ENCODE results near the gene PLCB3. TPM values are rescaled to one million over a fixed set of nuclear protein-coding genes. Genes with fewer than 3 reads are reported as not detected.

PLCB3 gene
- total RNA-seq = 10 to 100 TPM; 14.7 to 26.5 (median 19.7) TPM

DNA sequence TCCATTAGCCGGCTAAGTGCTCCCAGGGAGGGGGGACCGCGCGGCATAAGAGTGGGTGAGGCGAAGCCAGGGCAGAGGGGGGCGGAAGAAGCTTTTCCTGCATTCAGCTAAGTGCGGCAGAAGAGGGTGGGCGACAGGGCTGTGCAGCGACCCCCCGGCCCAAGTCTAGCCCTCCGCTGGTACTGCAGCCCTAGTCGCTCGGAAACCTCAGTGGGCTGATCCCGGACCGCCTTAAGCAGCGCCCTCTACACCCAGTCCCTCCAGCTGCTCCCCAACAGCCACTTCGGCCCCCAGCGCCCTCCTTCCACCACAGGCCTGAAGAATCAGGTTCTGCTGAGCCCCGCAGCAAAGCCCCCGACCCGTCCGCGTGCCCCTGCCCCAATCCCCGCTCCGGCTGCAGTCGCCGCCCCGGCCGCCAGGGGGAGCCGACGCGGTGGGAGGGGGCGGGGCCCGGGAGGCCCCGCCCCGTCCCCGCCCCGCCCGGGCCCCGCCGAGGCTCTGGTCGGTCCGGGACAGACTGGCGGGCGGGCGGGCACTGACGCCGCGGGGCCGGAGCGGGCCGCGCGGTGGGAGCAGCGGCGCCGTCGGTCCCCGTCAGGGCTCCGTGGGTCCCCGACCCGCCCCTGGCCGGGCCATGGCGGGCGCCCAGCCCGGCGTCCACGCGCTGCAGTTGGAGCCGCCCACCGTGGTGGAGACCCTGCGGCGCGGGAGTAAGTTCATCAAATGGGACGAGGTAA, at the start of gene PLCB3:
Gene PLCB3, plus strand, starts transcription at position 515 of the 737 bp plus-strand sequence. Its CDS starts 120 bp downstream, at position 635.
- peak; percentile 63 for ATAC-seq (ENCODE audit: low FRiP score)
- TF ChIP-seq, protein P1, sequence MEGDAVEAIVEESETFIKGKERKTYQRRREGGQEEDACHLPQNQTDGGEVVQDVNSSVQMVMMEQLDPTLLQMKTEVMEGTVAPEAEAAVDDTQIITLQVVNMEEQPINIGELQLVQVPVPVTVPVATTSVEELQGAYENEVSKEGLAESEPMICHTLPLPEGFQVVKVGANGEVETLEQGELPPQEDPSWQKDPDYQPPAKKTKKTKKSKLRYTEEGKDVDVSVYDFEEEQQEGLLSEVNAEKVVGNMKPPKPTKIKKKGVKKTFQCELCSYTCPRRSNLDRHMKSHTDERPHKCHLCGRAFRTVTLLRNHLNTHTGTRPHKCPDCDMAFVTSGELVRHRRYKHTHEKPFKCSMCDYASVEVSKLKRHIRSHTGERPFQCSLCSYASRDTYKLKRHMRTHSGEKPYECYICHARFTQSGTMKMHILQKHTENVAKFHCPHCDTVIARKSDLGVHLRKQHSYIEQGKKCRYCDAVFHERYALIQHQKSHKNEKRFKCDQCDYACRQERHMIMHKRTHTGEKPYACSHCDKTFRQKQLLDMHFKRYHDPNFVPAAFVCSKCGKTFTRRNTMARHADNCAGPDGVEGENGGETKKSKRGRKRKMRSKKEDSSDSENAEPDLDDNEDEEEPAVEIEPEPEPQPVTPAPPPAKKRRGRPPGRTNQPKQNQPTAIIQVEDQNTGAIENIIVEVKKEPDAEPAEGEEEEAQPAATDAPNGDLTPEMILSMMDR (IDR thresholded peaks at IDR 0.05) = peak in 1 of 3 donors; percentile 75
- DNase-seq (ENCODE audit: low spot score) = no peak

DNA sequence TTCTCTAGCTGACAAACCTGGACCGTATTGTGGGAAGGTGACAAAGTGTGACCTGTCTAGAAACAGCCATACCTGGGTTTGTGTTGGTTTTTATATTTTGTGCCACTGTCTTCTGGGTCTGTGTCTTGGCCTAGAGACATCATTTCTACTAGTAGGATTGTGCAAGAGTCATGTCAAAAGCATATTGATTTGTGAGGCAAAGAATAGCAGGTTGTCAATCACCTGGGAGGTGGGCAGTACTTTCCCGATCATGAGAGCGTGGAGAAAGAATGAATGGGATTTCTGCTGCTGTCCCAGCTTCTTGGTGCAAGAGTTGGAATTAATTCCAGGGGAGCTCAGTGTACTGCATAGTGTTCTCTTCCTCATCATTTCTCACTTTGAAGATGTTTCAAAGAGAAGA, 49.8 kb upstream of the PLCB3 start:
- no peak for DNase-seq (ENCODE audit: low spot score)
- no peak for ATAC-seq (ENCODE audit: low FRiP score)
- TF ChIP-seq, protein P1 (IDR thresholded peaks at IDR 0.05) = no peak

DNA sequence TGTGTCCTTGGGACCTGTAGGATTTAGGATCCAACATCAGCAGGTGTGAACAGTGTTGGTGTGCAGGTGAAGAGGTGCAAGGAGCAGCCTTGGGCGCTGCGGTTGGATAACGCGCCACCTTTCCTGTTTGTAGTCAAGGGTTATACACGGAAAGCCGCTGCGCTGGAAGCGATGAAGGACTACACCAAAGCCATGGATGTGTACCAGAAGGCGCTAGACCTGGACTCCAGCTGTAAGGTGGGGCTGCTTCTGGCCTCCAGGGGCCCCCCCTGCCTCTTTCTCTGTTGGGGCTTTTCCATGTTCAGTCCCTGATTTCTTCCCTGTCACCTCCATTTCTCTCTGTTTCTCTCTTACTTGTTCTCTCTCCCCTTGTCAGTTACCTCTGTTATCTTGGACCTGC, 48.3 kb upstream of the PLCB3 start:
- TF ChIP-seq, protein P1 (IDR thresholded peaks at IDR 0.05) = no peak
- DNase-seq (ENCODE audit: low spot score) (no peak), ATAC-seq (ENCODE audit: low FRiP score) (no peak)

DNA sequence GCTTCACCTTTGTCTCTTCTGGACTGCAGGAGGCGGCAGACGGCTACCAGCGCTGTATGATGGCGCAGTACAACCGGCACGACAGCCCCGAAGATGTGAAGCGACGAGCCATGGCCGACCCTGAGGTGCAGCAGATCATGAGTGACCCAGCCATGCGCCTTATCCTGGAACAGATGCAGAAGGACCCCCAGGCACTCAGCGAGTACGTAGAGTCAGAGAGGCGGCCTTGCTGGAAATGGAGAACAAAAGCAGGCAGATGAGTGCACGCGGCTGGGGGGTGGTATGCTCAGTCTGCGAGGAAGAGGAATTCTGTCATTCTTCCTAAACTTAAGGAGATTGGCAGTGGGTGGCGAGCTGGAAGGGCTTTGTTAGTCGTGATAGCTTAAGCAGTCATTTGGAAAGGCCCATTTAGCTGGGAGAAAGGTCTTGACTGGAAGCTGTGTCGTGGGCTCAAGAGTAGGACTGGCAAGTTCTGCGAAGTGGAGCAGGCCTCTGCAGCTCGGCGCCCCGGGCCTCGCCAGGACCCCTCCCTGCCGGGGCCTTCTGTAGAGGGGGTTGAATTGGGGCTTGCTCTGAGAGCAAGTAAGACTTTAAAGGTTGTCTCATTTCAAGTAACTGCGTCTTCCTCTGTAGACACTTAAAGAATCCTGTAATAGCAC, 47.8 kb upstream of the PLCB3 start:
- no peak for DNase-seq (ENCODE audit: low spot score)
- TF ChIP-seq, protein P1 (IDR thresholded peaks at IDR 0.05) = no peak

DNA sequence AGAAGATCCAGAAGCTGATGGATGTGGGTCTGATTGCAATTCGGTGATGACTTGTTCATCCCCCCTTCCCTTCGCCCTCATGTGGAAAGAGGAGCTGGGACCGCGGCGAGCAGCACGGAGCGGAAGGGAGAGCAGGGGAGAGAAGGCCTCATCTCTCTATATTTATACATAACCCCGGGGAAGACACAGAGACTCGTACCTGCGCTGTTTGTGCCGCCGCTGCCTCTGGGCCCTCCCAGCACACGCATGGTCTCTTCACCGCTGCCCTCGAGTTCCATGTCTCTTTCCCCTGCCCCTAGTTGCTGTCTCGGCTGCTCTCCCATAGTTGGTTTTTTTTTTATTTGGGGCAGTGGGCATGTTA, 47.3 kb upstream of the PLCB3 start:
- DNase-seq (ENCODE audit: low spot score) (no peak), ATAC-seq (ENCODE audit: low FRiP score) (no peak)
- TF ChIP-seq, protein P1 (IDR thresholded peaks at IDR 0.05) = no peak

More for the DNA sequence above, 47.8 kb upstream of the PLCB3 start:
- no peak for ATAC-seq (ENCODE audit: low FRiP score)

DNA sequence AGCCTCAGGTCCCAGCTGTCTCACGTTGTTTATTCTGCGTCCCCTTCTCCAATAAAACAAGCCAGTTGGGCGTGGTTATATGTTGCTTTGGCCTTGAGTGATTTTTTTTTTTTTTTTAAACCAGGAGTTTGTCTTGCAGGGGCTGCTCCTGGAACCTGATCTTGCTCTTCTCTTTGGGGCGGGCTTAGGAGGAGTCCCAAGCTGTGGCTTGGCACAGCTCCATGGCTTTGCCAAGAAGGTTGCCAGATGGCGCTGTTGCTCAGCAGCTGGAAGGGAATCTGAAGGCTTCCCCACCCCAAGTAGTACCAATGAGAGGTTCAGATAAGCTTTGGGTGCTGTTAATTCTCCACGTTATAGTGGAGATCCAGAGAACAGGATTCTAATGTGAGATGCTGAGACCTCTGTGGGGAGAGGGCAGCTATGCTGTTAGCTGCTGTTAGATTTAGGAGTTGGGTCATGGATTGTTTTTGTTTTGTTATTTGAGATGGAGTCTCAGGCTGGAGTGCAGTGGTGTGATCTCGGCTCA, 46.8 kb upstream of the PLCB3 start:
- DNase-seq (ENCODE audit: low spot score) = peak; percentile 77
- TF ChIP-seq, protein P1 (IDR thresholded peaks at IDR 0.05) = no peak
- ATAC-seq (ENCODE audit: low FRiP score) = peak; percentile 60

Measured in omental fat pad (tissue), 4 donors.